A549 (cell line): ENCODE results near the gene MFAP2. TPM values are rescaled to one million over a fixed set of nuclear protein-coding genes. Genes with fewer than 3 reads are reported as not detected.

ENCODE experiments used
- ATAC-seq, 2 experiments: fragments of 200-7000 bp in 1 of 2; fragments of >200 bp in 1 of 2; cut with Nextera tagmentation in 1 of 2; cut with Tn5 transposase in 1 of 2; 3 replicates each; pipeline versions ENCODE4 v1.8.0 to v1.9.1; 2018 to 2020; ENCODE audit warnings: mild to moderate bottlenecking in 1 of 2, moderate library complexity in 1 of 2
- CTCF ChIA-PET: fragments of 300-600 bp; sonication (Branson Sonifier 250); formaldehyde crosslinking; extraction: SDS; loops from one replicate; lab custom pipeline; 2021; ENCODE audit warnings: antibody characterized with exemption, inconsistent platforms; lab: Yijun Ruan, JAX
- POLR2A ChIA-PET: fragments of 350-600 bp; formaldehyde crosslinking; extraction: SDS; loops from one replicate; lab custom pipeline; 2021; ENCODE audit warnings: antibody characterized with exemption, inconsistent platforms; lab: Yijun Ruan, JAX
- DNase-seq, 2 experiments: peaks; one replicate each; pipeline versions ENCODE4 v3.0.0 to v3.0.0-alpha.2; 2011 to 2016; ENCODE audit warnings: low read depth in 1 of 2, low spot score in 1 of 2
- FAIRE-seq: peaks from 2 replicates; lab custom pipeline; 2011; peaks lifted over from hg19 to GRCh38; lab: Jason Lieb, UNC
- H3K27ac ChIP-seq, 2 experiments: fragments of >200 bp; sonication (Bioruptor Twin); formaldehyde crosslinking; 3 replicates each; pipeline ENCODE4 v1.5.1; 2016 to 2017
- H3K4me1 ChIP-seq: fragments of >200 bp; sonication (Bioruptor Twin); formaldehyde crosslinking; 3 replicates; pipeline ENCODE4 v1.6.1; 2016
- H3K4me2 ChIP-seq: fragments of >200 bp; sonication (Bioruptor Twin); formaldehyde crosslinking; 3 replicates; pipeline ENCODE4 v1.6.1; 2016
- H3K4me3 ChIP-seq: fragments of >200 bp; sonication (Bioruptor Twin); formaldehyde crosslinking; 3 replicates; pipeline ENCODE4 v1.5.1; 2016
- H3K9me3 ChIP-seq: fragments of >200 bp; sonication (Bioruptor Twin); formaldehyde crosslinking; 3 replicates; pipeline ENCODE4 v1.6.1; 2016
- CBX2 ChIP-seq: fragments of 200-600 bp; sonication (generic); IDR thresholded peaks from 2 replicates; pipeline ENCODE4 v1.6.1; 2016; ENCODE audit warnings: low read depth, mild to moderate bottlenecking, borderline replicate concordance
- CHD4 ChIP-seq: fragments of 200-600 bp; sonication (generic); IDR thresholded peaks from 2 replicates; pipeline ENCODE4 v1.6.1; 2016; ENCODE audit warnings: antibody characterized with exemption, mild to moderate bottlenecking, borderline replicate concordance
- EP300 ChIP-seq, 2 experiments: fragments of >200 bp; sonication (Bioruptor Twin); formaldehyde crosslinking; IDR thresholded peaks; 2 replicates in 1 of 2; 3 replicates in 1 of 2; pipeline ENCODE4 v1.6.1; 2016 to 2017
- FOSB ChIP-seq: fragments of 250-450 bp; sonication (Bioruptor Pico); IDR thresholded peaks from 2 replicates; pipeline ENCODE4 v1.5.0; 2020; ENCODE audit warnings: mild to moderate bottlenecking, moderate library complexity
- FOXS1 ChIP-seq: fragments of 250-450 bp; sonication (Bioruptor Pico); IDR thresholded peaks from 2 replicates; pipeline ENCODE4 v1.5.0; 2020; ENCODE audit warnings: mild to moderate bottlenecking, moderate library complexity
- HEYL ChIP-seq: fragments of 250-450 bp; sonication (Bioruptor Pico); IDR thresholded peaks from 2 replicates; pipeline ENCODE4 v1.8.0; 2021; ENCODE audit warnings: mild to moderate bottlenecking, moderate library complexity
- HOXB13 ChIP-seq: fragments of 250-450 bp; sonication (Bioruptor Pico); IDR thresholded peaks from 2 replicates; pipeline ENCODE4 v1.5.0; 2020; ENCODE audit warnings: low read depth, mild to moderate bottlenecking, moderate library complexity
- HOXB5 ChIP-seq: fragments of 250-450 bp; sonication (Bioruptor Pico); IDR thresholded peaks from 2 replicates; pipeline ENCODE4 v1.5.0; 2020; ENCODE audit warnings: mild to moderate bottlenecking, moderate library complexity
- JUNB ChIP-seq: fragments of >200 bp; sonication (Bioruptor Twin); formaldehyde crosslinking; IDR thresholded peaks from 2 replicates; pipeline ENCODE4 v1.6.1; 2016
- NR3C1 ChIP-seq: fragments of >200 bp; sonication (Bioruptor Twin); formaldehyde crosslinking; IDR thresholded peaks from 3 replicates; pipeline ENCODE4 v1.6.1; 2017
- RFX5 ChIP-seq: fragments of 450-650 bp; IDR thresholded peaks from 2 replicates; pipeline ENCODE4 v1.7.1; 2014; ENCODE audit warnings: antibody characterized with exemption, mild to moderate bottlenecking, moderate library complexity
- TFCP2L1 ChIP-seq: fragments of 250-450 bp; sonication (Bioruptor Pico); IDR thresholded peaks from 2 replicates; pipeline ENCODE4 v1.5.0; 2021; ENCODE audit warnings: mild to moderate bottlenecking
- WGBS: methylation state at CpG from one replicate; pipeline ENCODE4 v1.1.6; 2017; ENCODE audit errors: missing lambda C conversion rate; 5-methylcytosine and 5-hydroxymethylcytosine counted together
- polyA plus RNA-seq, 4 experiments: library from polyadenylated mRNA; depleted of rRNA in 3 of 4; stranded (reverse); fragments of >200 nt; fragmentation: RNase III in 1 of 4; extraction: RNeasy Plus Mini Kit Qiagen cat#74134 plus additional on column Dnase treatment in 1 of 4; gene quantifications; 2 replicates in 3 of 4; 3 replicates in 1 of 4; pipeline ENCODE4 v1.2.3, GENCODE V29; 2011 to 2017
- TF ChIP-seq, protein P1 (sequence below): fragments of 250-450 bp; sonication (Bioruptor Pico); IDR thresholded peaks from 2 replicates; pipeline ENCODE4 v1.5.0; 2021; ENCODE audit warnings: mild to moderate bottlenecking, moderate library complexity, borderline replicate concordance
- TF ChIP-seq, protein P2 (sequence below): fragments of >200 bp; sonication (Bioruptor Twin); formaldehyde crosslinking; IDR thresholded peaks from 2 replicates; pipeline ENCODE4 v1.6.1; 2016
- TF ChIP-seq, protein P3 (sequence below): fragments of 450-650 bp; IDR thresholded peaks from 2 replicates; pipeline ENCODE4 v1.6.1; 2014; ENCODE audit warnings: antibody characterized with exemption
- TF ChIP-seq, protein P4 (sequence below): fragments of 200-600 bp; sonication (generic); IDR thresholded peaks from 2 replicates; pipeline ENCODE4 v1.6.1; 2016; ENCODE audit warnings: antibody characterized with exemption, mild to moderate bottlenecking, moderate library complexity

Gene MFAP2
- polyA plus RNA-seq, 2 of the 4 experiments (the other 2 are of a cell fraction) = 0.45 to 0.90 TPM

DNA sequence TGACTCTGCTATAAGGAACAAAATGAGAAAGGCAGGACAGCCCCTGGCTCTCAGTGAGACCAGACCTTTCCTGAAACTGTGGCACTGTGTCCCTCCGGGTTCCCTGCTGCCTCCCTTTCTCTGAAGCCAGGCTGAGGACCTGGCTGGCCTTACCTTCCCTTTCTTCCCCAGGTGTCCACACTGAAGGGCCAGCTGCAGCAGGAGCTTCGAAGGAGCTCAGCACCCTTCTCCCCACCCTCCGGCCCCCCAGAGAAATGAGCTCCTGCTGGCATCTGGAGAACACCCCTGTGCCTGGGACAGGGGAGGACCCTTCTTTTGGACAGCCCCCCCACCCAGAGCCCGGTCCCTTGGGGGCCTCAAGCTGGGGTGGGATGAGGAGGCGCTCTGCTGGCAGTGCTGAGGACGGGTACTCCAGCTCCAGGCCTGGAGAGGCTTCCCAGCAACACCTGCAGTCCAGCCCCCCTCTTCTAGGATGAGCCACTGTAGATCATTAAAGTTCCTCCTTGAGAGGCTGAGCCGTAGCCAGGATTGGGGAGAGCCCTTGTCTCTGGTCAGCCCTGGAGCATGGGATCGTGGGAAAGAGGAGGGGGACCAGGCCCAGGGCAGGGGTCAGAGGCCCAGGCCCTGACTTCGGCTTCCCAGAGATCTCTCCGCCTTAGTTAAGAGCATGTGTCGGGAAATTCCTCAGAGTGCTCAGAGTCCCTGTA, 8.1 kb downstream of the MFAP2 start (continued):
- TF ChIP-seq, protein P1, sequence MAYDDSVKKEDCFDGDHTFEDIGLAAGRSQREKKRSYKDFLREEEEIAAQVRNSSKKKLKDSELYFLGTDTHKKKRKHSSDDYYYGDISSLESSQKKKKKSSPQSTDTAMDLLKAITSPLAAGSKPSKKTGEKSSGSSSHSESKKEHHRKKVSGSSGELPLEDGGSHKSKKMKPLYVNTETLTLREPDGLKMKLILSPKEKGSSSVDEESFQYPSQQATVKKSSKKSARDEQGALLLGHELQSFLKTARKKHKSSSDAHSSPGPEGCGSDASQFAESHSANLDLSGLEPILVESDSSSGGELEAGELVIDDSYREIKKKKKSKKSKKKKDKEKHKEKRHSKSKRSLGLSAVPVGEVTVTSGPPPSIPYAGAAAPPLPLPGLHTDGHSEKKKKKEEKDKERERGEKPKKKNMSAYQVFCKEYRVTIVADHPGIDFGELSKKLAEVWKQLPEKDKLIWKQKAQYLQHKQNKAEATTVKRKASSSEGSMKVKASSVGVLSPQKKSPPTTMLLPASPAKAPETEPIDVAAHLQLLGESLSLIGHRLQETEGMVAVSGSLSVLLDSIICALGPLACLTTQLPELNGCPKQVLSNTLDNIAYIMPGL (CRISPR knock-in tag) = no peak
- TF ChIP-seq TFCP2L1 = no peak
- TF ChIP-seq, protein P2, sequence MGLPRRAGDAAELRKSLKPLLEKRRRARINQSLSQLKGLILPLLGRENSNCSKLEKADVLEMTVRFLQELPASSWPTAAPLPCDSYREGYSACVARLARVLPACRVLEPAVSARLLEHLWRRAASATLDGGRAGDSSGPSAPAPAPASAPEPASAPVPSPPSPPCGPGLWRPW = no peak
- TF ChIP-seq RFX5 = no peak

DNA sequence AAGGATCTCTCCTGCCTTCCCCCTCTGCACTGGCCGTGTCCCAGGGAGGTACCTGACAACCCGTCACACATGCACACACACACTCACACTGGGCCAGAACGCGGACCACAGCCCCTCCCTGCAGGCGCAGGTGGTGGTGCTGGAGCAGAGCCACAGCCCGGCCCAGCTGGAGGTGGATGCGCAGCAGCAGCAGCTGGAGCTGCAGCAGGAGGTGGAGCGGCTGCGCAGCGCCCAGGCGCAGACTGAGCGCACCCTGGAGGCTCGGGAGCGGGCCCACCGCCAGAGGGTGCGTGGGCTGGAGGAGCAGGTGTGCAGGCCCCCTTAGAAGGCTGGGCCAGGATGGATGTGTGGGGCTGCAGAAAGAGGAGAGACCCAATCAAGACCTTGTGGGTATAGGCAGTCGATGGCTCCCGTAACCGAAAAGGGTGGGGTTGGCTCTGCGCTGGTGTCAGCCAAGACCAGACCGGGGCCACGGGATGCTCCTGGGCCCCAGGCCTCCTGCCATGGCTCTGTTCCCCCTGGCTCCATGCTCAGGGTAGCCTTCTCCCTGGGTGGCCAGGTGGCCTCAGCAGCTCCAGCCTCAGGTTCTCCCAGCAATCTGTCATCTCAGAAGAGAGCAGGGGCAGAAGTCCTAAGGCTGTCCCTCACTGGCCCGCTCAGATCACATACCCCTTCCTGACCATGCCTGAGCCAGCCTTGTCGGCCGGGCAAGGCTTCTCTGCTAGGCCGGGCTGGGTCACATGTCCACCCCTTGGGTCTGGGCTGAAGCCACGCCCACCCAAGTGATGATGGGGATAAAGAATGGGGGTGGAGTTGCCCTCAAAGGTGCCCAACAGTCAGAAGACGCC, 8.9 kb downstream of the MFAP2 start:
- ATAC-seq (peak in 1 of 2 experiments; percentile 47; a peak in 3 of 6 replicates), DNase-seq (no peak), FAIRE-seq (no peak)
- POLR2A ChIA-PET = no interaction called here
- Histone ChIP-seq H3K4me2 (no peak overlapping the region), H3K4me1 (peaks cover 12% of the 10 kb centered on the region), H3K27ac (peak overlapping the region in 1 of 2 experiments; percentile 37; a peak in 1 of 6 replicates), H3K4me3 (no peak overlapping the region), H3K9me3 (no peaks in the 10 kb centered on the region)
- 78% methylated on average over 17 of the region's 28 CpGs for WGBS
- TF ChIP-seq FOXS1 = no peak
- TF ChIP-seq CHD4 = no peak
- TF ChIP-seq, protein P3, sequence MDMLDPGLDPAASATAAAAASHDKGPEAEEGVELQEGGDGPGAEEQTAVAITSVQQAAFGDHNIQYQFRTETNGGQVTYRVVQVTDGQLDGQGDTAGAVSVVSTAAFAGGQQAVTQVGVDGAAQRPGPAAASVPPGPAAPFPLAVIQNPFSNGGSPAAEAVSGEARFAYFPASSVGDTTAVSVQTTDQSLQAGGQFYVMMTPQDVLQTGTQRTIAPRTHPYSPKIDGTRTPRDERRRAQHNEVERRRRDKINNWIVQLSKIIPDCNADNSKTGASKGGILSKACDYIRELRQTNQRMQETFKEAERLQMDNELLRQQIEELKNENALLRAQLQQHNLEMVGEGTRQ = peak; percentile 32; the same call in 1 of the 2 replicates
- no peak for TF ChIP-seq FOSB
- TF ChIP-seq HOXB13 (CRISPR knock-in tag) = no peak
- TF ChIP-seq, protein P4, sequence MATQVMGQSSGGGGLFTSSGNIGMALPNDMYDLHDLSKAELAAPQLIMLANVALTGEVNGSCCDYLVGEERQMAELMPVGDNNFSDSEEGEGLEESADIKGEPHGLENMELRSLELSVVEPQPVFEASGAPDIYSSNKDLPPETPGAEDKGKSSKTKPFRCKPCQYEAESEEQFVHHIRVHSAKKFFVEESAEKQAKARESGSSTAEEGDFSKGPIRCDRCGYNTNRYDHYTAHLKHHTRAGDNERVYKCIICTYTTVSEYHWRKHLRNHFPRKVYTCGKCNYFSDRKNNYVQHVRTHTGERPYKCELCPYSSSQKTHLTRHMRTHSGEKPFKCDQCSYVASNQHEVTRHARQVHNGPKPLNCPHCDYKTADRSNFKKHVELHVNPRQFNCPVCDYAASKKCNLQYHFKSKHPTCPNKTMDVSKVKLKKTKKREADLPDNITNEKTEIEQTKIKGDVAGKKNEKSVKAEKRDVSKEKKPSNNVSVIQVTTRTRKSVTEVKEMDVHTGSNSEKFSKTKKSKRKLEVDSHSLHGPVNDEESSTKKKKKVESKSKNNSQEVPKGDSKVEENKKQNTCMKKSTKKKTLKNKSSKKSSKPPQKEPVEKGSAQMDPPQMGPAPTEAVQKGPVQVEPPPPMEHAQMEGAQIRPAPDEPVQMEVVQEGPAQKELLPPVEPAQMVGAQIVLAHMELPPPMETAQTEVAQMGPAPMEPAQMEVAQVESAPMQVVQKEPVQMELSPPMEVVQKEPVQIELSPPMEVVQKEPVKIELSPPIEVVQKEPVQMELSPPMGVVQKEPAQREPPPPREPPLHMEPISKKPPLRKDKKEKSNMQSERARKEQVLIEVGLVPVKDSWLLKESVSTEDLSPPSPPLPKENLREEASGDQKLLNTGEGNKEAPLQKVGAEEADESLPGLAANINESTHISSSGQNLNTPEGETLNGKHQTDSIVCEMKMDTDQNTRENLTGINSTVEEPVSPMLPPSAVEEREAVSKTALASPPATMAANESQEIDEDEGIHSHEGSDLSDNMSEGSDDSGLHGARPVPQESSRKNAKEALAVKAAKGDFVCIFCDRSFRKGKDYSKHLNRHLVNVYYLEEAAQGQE = no peak
- no peak for TF ChIP-seq HOXB5 (CRISPR knock-in tag)
- CTCF ChIA-PET = interaction anchor here (1.5 kb wide), 1 partner anchor 20 kb away, joined by 4 read pairs; no protein-coding TSS in a partner anchor

DNA sequence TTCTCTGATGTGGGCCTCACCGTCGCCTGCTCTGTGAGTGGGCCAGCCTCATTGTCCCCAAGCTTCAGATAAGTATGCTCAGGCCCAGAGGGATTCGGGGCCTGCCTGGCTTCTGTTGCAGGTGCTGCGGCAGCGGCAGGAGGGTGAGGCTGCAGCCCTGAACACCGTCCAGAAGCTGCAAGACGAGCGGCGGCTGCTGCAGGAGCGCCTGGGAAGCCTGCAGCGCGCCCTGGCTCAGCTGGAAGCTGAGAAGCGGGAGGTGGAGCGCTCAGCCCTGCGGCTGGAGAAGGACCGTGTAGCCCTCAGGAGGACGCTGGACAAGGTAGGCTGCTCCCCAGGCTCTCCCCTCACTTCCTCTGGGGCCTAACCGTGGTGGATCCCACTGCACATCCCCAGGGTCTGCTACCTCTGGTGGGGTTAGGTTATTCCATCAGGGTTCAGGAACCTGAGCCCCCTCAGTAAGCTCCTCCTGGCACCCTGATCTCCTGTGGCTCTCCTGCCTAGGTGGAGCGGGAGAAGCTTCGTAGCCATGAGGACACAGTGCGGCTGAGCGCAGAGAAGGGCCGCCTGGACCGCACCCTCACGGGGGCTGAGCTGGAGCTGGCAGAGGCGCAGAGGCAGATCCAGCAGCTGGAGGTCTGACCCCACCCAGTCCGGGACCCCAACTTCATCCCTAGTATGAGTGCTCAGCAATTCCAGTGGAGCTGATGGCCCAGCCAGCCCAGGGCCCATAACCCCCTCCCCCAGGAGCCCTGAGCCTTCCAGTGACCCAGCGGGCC, 10.1 kb downstream of the MFAP2 start:
- ChIA-PET CTCF (interaction anchor here (1.4 to 1.5 kb wide), 3 partner anchors 10 to 74 kb away, joined by 4 read pairs; no protein-coding TSS in a partner anchor), POLR2A (no interaction called here)
- H3K9me3 ChIP-seq = no peaks in the 10 kb centered on the region
- peaks cover 16% of the 10 kb centered on the region for H3K4me1 ChIP-seq
- FAIRE-seq (no peak), ATAC-seq (no peak), DNase-seq (no peak)
- no peak overlapping the region for H3K4me2 ChIP-seq
- 90% methylated on average over 6 of the region's 28 CpGs for WGBS
- TF ChIP-seq, protein P2 = no peak
- TF ChIP-seq JUNB (no peak), EP300 (IDR thresholded peaks at IDR 0.05) (no peak), CBX2 (no peak), HEYL (no peak), NR3C1 (no peak)
- no peak overlapping the region for H3K27ac ChIP-seq
- no peak overlapping the region for H3K4me3 ChIP-seq
